SK-N-MC (cell line): ENCODE results near the gene SLC43A3.

Source experiments
- EZH2 ChIP-seq: fragments of 200-600 bp; sonication (generic); IDR thresholded peaks from one replicate; pipeline ENCODE4 v1.6.1; 2017; ENCODE audit warnings: antibody characterized with exemption
- POLR2AphosphoS5 ChIP-seq: IDR thresholded peaks from 2 replicates; pipeline ENCODE4 v1.6.1; 2012; ENCODE audit warnings: mild to moderate bottlenecking, low read depth, low read length, borderline replicate concordance

- TF ChIP-seq POLR2AphosphoS5, result no peak
- TF ChIP-seq EZH2, result no peak
Measured at GRCh38 chr11:57458060-57458409, 31.1 kb upstream of the SLC43A3 start.
